GM21786 (cell line): ENCODE measurements around the gene PDXP.
"Not testable (repeated sequence)": the region's sequence is repeated elsewhere in the genome, so short reads cannot be mapped to it uniquely, and the experiment has no call there.

ENCODE experiments used
- ATAC-seq: cut with Tn5 transposase; IDR thresholded peaks from one replicate; pipeline ENCODE4 v1.9.1; 2021; ENCODE audit not compliant: unreplicated experiment

The PDXP gene, protein sequence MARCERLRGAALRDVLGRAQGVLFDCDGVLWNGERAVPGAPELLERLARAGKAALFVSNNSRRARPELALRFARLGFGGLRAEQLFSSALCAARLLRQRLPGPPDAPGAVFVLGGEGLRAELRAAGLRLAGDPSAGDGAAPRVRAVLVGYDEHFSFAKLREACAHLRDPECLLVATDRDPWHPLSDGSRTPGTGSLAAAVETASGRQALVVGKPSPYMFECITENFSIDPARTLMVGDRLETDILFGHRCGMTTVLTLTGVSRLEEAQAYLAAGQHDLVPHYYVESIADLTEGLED

DNA sequence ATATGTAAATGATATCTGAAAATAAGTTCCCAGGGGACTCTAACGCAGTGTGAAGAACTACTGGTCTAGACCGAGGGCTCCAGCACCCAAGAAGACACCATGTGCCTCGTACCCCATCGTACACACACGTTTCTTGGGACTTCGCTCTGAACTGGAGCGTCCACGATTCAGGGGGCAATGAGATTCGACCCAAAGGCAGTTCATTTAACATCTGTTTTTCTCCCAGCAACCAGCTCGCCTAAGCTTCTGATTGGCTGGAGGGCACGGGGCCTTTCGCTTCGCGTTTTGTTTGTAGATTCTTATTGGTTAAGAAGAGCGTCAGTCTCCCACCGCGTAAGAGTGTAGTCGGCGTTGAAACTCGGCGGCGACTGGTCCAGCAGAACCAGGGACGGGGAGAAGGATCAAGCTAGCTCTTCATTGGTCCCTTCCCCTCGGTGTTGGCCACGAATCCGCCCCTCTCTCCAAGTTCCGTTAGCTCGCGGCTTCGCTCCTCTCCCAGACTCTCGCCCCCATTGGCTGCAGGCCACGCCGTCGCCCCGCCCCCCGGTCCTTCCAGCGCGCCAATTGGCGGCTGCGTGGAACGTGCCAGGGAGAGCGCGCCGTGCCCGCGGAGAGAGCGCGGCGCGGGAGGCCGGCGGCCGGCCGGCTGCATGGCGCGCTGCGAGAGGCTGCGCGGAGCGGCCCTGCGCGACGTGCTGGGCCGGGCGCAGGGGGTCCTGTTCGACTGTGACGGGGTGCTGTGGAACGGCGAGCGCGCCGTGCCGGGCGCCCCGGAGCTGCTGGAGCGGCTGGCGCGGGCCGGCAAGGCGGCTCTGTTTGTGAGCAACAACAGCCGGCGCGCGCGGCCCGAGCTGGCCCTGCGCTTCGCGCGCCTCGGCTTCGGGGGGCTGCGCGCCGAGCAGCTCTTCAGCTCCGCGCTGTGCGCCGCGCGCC, at the start of gene PDXP:
Gene PDXP (plus strand): TSS at position 591 of the 933 bp plus-strand sequence. CDS start 60 bp downstream, at position 651.
- ATAC-seq, result peak; percentile 86

- no peak for ATAC-seq
These were observed 49.0 kb upstream of the PDXP start for GRCh38 chr22:37609240-37610152.

DNA sequence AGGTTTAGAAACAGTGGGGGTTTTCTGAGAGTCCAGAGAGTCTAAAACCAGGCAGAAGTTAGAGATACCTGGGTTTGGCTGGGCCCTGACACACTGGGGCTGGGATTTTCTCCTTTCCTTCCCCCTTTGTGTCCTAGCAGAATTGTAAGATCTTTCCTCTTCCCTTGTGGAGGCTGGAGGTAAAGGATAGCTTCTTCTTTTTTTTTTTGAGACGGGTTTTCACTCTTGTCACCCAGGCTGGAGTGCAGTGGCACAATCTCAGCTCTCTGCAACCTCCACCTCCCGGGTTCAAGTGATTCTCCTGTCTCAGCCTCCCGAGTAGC, 48.4 kb upstream of the PDXP start:
- ATAC-seq, result not testable (repeated sequence)

DNA sequence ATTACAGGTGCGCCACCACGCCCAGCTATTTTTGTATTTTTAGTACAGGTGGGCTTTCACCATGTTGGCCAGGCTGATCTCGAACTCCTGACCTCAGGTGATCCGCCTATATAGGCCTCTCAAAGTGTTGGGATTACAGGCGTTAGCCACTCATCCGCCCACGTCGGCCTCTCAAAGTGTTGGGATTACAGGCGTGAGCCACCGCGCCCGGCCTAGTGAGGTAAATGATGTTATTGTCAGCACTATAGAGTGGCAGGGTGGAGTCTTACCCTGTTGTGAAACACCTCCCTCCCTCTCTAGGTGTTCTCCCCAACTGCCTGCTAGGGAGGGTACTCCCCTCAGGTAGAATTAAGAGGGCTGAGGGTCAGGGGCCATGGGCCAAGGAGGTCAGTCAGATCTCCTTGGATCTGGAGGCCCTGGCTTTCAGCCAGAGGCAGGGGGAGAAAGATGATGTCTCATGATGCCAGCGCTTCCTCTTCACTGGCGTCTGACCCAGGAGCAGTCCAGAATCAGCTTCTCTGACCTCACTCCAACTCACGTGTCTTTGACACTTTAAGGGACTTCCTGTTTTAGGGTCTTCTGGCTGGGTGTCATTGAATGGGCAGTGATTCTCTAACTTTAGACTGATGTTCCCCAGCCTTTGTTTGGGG, 47.9 kb upstream of the PDXP start:
- ATAC-seq, result no peak

GRCh38 chr22:37611207-37611606, 47.3 kb upstream of the PDXP start:
- no peak for ATAC-seq

DNA sequence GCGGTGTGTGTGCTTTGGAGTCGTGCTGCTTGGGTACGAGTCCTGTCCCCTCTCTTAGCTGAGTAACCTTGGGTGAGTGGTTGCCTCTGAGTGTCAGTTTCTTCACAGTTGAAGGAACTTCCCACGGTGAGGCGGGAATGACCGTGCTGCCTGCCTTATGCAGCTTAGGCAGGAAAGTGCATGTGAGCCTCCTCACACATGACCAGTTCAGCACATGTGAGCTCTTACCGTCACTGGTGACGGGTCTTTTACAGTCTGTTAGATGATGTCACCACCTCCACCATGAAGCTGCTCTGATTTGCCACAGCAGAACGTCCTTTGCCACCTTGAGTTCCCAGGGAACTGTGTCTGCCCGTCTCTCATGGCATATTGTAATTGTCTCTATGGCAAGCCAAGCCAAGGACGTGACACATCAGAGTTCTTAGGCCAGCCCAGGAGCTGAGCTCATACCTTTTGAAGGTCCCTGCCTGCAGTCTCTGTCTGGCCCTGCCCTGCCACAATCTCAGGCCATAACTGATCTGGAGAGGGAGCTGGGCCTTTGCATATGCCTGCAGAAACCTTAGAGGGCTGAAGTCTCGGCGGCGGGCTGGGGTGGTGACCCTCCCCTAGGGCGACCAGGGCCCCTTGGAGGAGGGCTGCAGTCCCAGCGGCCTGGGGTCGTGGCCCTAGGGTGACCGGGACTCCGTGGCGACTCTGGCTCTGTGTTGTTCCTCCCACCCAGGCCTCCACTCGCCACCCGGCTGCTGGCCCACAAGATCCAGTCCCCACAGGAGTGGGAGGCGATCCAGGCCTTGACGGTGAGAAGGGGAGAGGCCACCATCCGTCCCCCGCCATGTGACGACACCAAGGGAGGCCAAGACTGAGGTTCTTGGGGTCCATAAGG, 42.1 kb upstream of the PDXP start:
- ATAC-seq, result no peak

- ATAC-seq, result no peak
These were observed 41.1 kb upstream of the PDXP start for GRCh38 chr22:37617431-37617830.

DNA sequence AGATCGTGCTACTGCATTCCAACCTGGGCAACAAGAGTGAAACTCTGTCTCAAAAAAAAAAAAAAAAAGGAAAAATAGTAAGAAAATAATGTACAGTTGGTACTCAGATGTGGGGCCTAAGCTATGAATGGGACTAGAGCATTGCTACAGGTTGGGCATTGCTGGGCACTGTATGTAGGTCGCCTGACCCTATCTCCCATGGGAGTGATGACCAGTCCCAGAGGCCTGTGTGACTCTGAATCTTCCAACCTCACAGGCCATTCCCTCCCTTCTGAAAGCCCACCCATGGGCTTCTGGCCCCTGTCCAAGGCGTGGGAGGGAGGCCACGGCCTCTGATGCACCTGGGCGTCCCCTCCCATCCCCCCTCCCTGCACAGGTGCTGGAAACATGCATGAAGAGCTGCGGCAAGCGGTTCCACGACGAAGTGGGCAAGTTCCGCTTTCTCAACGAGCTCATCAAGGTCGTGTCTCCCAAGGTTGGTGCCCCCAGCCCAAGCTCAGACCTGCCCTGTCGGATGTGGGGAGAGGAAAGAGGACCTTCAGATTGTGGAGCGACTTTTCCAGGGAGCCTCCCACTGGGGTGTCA, 40.4 kb upstream of the PDXP start:
- ATAC-seq, result no peak

GRCh38 chr22:37618674-37619073, 39.8 kb upstream of the PDXP start:
- no peak for ATAC-seq

GRCh38 chr22:37619991-37620390, 38.5 kb upstream of the PDXP start:
- no peak for ATAC-seq

GRCh38 chr22:37621352-37621860, 37.1 kb upstream of the PDXP start:
- ATAC-seq, result no peak

DNA sequence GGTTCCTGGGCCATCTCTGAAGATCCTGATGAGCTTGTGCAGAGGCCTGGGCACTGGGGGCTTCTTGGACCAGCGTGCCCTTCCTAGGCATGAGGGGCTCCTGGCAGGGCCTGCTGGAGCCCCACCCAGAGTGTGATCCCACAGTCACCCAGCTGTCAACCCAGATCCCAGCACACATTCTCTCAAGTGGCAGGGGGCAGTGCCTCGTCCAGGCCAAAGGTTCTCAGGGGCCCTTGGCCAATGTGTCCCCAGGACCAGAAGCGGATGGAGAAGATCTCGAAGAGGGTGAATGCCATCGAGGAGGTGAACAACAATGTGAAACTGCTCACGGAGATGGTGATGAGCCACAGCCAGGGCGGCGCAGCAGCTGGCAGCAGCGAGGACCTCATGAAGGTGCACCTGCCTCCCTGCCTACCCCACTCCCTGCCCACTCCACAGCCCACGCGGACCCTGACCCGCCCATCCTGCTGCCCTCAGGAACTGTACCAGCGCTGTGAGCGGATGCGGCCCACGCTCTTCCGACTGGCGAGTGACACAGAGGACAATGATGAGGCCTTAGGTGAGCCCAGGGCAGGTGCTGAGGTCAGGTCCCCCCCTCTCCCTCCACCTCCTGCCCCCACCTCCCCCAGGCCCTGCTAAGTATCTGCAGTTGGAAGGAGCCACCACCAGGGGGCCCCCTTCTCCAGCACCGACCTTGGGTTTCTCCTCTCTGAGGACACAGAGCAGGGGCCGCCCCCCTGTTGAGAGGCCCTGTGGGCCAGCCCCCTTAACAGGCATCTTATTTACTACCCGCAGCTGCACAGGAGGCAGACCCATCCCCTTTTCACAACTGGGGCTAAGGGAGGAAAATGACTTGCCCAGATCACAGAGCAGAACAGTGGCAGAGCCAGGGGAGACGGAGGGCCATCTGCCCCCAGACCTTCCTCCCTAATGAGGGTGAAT, 35.2 kb upstream of the PDXP start:
- no peak for ATAC-seq

DNA sequence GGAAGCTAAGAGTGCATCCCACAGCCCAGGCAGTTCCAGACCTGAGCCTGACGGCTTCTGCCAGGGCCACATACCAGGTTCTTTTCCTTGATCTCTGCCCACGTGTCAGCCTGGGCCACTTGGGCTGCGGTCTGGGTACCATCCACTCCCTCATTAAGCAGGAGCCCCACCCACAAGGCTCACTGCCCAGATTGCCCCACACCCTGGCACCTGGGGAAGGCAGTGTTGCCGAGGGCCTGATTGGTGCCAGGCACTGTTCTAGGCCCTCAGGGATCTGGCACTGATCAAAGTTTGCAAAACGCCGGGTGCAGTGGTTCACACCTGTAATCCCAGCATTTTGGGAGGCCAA, 34.5 kb upstream of the PDXP start:
- no peak for ATAC-seq

DNA sequence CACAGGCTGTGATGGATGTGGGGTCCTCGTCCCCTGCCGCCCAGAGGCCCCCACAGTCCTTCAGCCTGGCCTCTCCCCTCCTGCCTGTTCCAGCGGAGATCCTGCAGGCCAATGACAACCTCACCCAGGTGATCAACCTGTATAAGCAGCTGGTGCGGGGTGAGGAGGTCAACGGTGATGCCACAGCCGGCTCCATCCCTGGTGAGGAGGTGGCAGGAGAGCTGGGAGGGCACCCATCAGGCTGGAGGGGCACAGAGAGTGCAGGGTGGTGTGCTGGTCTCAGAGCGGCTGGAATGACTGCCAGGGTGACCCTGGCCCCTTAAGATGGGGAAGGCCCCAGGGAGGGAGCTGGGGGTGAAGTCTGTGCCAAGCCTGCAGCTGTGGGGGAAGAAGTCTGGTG, 33.6 kb upstream of the PDXP start:
- ATAC-seq, result no peak

- no peak for ATAC-seq
These were observed 32.8 kb upstream of the PDXP start for GRCh38 chr22:37625737-37626136.

GRCh38 chr22:37626144-37626543, 32.4 kb upstream of the PDXP start:
- ATAC-seq, result no peak

DNA sequence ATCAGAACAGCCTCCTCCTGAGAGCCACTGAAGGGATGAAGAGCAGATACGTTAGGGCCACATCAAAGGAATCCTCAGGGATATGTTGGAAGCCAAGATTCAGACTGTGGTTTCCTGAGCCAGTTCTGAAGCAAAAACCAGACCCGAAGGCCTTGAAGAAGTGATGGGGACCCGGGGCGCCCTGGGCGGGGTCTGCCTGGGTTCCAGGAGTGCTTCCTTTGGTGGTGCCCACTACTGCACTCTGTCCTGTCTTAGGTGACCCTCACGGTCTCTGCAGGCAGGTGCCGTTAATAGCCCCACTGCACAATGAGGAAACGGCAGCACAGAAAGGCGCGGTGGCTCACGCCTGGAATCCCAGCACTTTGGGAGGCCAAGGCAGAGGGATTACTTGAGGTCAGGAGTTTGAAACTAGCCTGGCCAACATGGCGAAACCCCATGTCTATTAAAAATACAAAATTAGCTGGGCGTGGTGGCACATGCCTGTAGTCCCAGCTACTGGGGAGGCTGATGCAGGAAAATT, 31.9 kb upstream of the PDXP start:
- no peak for ATAC-seq

GRCh38 chr22:37627121-37627520, 31.4 kb upstream of the PDXP start:
- ATAC-seq, result no peak
